Medulla oblongata (tissue), 1 donor: Measurements from ENCODE around the gene FAM193A.
"Not testable (repeated sequence)": the region's sequence is repeated elsewhere in the genome, so short reads cannot be mapped to it uniquely, and the experiment has no call there.

Experiments used
- DNase-seq: peaks from one replicate; pipeline ENCODE4 v3.0.0-alpha.2; 2015; ENCODE audit errors: extremely low spot score

FAM193A gene, protein sequence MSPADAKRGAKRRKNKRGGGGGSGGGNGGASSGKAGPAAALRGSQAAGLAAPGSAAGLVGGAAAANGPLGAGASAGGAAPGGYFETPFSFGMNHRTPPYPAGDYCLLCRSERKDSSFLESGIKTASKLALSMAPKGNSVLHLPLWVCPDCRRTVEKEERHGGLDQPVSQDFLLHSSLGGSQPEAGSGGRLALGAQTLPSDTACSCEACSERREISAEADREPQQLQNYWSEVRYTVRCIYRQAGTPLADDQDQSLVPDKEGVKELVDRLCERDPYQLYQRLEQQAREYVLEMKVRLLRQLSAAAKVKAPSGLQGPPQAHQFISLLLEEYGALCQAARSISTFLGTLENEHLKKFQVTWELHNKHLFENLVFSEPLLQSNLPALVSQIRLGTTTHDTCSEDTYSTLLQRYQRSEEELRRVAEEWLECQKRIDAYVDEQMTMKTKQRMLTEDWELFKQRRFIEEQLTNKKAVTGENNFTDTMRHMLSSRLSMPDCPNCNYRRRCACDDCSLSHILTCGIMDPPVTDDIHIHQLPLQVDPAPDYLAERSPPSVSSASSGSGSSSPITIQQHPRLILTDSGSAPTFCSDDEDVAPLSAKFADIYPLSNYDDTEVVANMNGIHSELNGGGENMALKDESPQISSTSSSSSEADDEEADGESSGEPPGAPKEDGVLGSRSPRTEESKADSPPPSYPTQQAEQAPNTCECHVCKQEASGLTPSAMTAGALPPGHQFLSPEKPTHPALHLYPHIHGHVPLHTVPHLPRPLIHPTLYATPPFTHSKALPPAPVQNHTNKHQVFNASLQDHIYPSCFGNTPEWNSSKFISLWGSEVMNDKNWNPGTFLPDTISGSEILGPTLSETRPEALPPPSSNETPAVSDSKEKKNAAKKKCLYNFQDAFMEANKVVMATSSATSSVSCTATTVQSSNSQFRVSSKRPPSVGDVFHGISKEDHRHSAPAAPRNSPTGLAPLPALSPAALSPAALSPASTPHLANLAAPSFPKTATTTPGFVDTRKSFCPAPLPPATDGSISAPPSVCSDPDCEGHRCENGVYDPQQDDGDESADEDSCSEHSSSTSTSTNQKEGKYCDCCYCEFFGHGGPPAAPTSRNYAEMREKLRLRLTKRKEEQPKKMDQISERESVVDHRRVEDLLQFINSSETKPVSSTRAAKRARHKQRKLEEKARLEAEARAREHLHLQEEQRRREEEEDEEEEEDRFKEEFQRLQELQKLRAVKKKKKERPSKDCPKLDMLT (N-terminal part only)

DNA sequence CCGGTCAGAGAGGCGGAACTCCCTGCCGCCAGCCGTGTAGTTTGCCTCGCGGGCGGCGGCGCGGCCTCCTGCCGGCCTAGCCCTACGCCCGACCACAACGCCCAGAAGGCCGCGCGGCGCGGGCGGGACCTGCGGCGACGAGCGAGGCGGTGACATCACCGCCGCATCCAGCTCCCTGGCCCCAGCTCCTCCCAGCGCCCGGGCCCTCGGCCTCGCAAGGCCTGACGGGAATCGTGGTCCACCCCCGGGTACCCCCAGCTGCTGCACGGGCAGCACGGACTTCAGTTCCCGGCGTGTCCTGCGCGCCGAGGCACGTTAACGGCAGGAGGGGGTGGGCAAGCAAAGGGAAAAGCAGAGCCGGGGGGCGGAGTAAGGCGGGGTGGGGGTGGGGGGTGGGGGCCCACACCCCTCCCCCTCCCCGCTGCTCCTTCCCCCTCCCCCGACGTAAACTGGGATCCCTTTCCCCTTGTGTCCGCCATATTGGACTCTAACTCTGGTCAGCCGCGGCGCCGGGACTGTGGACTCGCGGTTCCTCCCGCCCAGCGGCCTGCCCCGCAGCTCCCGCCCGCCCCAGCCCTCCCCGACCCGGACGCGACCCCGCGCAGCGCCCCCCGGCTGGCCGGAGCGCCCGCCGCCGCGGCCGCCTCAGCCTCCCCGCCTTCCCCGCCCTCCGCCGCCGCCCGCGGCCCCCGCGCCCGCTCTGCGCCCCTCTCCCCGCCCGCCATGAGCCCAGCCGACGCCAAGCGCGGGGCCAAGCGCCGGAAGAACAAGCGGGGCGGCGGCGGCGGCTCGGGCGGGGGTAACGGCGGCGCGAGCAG lies at the start of gene FAM193A:
Gene FAM193A, plus strand, starts transcription at position 455 of the 818 bp plus-strand sequence. Its CDS starts 269 bp downstream, at position 724.
- peak; percentile 99 for DNase-seq

DNA sequence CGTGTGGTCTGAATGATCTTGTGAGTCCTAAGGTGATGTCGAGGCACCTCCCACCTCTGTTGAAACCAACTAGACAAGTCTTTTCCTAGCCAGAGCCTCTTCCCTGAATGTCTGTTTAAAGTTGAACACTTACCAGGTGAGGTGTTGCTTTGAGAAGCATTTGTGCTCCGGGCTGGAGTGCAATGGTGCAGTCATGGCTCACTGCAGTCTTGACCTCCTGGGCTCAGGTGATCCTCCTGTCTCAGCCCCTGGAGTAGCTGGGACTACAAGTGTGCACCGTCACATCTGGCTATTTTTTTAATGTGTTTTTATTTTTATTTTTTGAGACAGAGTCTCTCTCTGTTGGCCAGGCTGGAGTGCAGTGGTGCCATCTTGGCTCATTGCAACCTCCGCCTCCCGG lies 49.5 kb upstream of the FAM193A start:
- DNase-seq, result no peak

DNA sequence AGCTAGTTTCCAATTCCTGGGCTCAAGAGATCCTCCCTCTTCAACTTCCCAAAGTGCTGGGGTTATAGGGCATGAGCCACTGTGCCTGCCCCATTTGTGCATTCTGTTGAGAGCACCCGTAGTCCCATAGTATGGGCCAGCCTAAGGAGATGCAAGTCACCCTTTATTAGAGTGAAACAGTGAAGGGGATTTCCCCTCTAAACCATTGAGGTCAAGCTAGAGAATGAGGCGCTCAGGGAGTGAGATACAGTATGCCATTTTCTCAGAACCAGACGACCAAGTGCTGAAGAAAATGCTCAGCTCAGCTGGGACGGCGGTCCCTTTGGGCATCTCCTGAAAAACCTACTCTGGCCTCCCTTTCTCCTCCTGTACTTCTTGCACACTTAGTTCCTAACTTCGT lies 48.8 kb upstream of the FAM193A start:
- DNase-seq, result no peak

DNA sequence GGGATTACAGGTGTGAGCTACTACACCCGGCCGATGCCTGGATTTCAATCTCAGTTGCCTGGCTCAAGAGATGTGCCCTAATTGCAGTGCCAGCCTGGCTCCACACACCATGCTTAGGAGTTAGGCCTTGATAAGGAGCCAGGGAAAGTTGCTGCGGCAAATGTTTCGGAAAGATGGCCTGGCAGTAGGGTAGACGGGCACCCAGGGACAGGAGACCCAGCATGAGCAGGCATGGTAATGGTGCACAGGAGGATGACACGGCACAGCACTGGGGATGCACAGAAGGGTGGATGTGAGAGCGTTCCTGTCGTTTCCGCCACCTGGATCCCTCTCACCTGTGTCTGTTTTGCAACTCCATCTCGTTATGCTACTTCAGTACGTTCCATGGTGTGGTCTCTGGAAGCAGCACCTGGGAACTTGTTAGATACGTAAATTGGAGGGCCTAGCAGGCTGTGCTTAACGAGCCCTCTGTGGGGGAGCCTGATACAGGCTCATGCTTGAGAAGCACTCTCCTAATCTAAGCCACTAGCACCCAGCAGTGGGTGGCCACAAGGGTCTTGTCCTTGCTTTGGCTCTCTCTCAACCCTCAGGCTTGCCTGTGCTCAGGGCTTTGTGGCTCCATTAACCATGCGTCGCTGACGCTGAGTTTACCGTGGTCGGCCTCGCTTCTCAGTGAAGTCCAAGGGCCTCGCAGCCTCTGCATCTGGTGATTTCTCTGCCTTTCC lies 47.2 kb upstream of the FAM193A start:
- no peak for DNase-seq

DNA sequence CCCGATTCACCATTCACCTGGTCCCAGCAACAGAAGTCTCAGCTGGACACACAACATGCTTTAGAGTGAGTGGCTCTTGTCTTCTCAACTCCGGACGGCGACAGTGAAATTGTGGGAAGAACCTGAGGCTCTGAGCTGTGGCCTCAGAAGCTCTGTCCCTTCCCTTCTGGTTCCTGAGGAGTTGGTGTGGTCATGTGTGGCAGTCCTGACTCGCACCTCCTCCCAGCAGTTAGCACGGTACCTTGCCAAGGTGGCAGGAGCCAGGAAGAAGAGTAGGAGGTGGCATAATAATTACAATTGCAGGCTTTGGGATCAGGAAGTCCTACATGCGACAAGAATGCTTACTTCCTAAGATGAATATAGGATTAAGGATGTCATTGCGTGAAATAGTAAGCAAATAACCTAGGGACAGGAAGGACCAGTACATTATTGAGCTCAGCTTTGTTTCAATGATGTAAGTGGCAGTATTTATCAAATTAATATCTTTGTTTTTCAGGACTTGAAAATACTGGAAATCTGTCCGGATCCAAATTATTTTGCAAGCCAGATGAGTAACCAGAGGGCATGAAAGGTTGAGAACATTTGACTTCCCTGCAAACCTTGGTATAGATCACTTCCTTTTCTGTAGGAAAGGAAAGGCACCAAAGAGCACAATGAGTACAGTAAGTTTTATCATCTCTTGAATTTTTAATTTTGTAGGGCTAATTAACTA lies 46.5 kb upstream of the FAM193A start:
- no peak for DNase-seq

DNA sequence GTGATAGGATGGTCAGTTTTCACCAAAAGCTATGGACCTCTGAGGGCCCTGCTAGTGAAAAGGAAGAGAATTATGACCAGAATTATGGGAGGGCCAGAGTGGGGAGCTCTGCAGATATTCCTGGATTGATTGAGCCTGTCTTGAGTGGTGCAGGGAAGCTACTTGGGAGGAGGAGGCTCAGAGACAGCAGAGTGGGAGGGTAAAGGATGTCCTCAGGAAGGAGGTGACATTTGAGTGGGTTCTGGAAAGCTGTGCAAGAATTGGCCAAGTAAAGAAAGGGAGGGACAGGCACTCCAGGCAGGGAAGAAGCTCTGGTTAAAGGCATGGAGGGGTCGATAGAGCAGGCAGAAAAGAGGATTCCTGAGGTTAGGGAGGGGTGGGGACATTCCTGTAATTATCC lies 43.5 kb upstream of the FAM193A start:
- no peak for DNase-seq

DNA sequence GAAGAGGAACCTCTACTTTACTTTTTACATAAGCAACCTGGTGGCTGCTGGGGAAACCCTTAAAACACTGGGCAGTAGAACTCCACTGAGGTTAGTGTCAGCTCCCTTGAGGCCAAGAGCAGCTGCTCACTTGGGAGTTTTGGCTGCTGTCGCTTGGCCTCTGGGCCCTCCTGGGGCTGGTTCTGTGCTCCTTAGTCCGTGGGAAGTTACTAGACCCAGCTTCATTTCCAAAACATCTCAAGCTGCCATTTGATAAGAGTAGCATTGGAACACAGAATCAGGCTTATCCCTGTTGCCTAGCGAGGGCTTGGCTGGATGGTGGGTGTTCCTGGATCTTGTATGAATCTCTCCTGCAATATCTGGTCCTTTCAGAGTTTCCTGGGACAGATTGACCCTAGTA lies 41.5 kb upstream of the FAM193A start:
- DNase-seq, result no peak

DNA sequence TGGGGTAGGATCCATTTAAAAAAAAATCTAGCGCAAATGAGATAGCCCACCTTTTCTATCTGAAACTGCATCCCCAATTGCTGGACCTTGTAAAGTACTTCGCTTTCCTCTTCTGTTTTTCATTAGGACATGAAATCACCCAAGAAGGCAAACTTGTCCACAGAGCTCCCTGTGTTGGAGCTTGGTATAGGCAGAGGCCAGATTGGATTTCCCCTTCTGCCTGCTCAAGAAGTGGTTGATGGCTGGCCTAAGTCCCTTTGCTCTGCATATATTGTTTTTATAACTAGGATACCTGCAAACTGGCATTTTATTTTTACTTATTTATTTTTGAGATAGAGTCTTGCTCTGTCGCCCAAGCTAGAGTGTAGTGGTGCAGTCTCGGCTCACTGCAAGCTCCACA lies 39.1 kb upstream of the FAM193A start:
- no peak for DNase-seq

DNA sequence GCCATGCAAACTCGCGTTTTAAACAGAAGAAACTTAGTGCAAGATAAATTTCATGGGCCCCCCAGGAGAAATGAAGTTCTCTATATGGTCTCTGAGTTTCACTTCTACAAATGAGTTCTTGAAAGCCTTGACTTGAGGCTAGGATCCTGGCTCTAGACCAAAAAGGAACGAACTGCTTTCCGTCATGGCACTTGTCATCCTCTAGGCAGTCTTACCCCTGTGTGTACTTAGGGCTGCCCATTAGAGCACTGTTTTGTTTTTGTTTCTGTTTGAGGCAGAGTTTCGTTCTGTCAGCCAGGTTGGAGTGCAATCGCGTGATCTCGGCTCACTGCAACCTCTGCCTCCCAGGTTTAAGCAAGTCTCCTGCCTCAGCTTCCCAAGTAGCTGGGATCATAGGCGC lies 38.5 kb upstream of the FAM193A start:
- peak; percentile 86 for DNase-seq

DNA sequence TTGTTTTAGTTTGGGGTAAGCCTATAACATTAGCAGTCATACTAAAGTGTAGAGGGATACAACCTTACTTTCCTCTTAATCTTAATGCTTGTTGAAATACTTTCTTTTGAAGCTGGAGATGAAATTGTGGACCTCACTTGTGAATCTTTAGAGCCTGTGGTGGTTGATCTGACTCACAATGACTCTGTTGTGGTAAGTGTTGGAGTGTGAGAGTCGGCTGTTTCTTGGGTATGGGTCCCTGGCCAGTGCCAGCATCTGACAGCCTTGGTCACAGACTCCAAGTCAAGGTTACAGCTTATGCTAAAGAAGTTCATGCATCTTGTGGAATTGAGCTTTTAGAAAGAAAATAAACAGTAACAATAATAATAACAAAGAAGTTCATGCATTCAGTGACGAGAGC lies 35.9 kb upstream of the FAM193A start:
- DNase-seq, result no peak

DNA sequence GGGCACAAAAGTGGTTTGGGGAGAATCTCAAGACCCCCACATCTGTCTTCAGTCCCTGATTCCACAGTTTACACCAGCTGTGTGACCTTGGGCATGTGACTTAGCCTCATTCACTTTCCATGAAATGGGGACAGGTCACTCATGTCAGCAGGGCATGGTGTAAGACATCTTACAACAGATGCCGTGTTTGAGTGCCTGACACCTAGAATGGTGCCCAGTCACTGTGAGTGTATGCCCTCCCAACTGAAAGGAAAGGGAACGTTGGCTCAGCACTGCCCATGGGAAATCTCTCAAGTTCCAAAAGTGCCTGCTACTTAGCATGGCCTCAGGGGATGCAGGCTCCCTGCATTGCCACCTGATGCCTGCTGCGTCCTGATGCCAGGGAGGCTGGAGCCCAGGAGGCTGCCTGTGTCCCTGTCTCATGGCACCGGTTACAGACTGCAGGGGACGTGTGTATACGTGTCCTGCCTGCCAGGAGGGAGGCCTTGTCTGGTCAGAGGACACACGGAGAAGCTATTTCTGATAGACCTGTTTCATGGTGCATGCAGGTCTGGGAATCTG lies 35.3 kb upstream of the FAM193A start:
- no peak for DNase-seq

DNA sequence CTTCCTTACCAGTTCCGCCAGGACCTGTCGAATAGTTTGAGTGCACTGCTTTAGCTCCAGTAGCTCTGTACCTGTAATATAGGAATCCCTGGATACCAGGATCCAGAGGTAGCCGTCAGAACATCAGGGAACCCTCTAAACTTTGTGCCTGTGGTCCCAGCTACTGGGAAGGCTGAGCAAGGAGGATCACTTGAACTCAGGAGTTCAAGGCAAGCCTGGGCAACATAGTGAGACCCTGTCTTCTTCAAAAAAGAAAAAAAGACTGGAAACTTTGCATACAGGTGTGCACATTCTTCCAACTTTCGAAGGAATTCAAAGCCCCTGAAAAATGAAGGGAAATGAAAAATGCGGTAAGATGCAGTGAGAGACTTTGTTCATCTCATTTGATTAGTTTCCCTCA lies 32.6 kb upstream of the FAM193A start:
- no peak for DNase-seq

DNA sequence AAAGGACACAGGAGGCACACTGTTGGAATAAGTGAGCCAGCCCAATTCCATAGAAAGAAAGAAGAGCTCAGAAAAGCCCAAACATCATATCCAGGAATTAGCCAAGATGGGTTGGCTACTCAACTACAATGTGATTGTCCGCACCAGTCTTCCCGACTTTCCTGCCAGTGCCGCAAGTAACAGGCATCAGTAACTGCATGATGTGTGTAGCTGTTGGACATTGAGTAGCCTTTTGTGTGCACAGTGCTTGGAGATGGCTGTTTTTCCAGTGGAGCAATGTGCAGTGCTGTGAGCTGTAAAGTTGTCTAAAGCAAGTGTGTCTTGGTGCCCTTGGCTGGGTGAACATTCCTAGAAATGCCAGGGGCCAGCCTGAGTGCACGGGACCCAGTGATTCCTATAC lies 29.2 kb upstream of the FAM193A start:
- DNase-seq, result no peak

DNA sequence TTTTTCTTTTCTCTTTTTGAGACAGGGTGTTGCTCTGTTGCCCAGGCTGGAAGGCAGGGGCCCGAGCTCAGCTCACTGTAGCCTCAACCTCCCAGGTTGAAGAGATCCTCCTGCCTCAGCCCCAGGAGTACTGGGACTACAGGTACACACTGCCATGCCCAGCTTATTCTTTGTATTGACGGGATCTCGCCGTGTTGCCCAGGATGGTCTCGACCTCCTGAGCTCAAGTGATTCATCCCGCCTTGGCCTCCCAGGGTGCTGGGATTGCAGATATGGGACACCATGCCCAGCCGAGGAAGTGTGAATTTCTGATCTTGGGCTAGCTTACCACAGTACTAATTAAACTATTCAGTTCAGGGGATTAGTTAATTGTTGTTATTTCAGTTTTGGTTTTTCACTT lies 28.6 kb upstream of the FAM193A start:
- DNase-seq, result no peak

DNA sequence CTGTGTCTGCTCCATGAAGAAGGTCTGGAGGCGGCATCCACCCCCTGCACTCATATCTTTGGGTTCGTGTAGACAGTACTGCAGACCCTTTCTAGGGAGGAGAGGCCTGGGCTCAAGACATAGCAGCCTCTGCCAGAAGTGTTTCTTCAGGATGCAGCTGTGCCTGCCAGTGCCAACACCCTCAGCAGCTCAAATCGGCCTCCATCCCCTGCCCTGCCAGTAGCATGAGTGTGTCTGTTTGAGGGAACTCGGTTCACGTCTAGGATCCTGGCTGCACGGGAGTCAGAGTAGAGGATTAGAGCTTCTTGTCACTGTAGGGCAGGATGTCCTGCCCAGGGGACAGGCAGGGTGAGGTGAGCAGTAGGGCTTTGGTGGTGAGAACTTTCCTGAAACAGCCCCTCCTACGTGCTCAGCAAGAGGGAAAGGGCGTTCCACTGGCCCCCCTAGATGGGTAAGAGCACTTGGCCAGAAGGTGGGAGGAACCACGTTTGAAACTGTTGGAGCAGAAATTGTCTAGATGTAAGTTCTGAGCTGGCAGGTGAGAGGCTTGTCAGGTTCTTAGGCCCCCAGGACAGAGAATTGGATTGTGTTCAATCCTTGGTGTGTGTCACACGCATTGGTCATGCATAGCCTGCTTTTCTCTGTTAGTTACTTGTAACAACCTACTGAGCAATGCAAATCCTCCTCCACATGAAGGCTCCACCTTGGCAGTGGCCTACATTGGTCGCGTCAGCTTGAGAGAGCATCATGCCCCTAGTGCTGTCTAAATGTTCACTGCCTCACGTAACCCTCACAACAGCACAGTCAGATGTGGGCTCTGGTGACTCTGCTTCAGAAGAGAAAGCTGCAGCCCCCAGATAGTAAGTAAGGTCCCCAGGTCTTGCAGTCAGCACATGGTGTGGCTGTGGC lies 25.8 kb upstream of the FAM193A start:
- DNase-seq, result no peak

DNA sequence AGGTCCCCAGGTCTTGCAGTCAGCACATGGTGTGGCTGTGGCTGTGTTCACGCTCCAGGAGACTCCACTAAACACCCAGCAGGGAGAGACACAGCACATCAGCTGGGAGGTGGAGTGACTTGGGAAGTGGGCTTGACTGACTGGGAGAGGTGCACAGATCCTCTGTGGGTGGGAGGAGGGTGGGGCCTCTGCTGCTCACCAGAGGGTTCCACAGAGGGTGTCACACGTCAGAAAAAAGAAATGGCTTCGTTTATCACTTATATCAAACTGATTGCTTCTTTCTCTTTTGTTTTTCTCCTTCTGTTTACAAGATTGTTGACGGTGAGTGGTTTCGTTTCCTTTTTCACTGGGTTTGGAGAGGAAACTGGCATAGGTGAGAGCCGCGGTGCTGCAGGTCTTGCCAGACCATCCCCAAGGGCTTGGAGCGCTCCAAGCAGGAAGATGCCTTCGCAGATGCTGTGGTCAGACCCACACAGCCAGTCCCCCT lies 24.8 kb upstream of the FAM193A start:
- no peak for DNase-seq

DNA sequence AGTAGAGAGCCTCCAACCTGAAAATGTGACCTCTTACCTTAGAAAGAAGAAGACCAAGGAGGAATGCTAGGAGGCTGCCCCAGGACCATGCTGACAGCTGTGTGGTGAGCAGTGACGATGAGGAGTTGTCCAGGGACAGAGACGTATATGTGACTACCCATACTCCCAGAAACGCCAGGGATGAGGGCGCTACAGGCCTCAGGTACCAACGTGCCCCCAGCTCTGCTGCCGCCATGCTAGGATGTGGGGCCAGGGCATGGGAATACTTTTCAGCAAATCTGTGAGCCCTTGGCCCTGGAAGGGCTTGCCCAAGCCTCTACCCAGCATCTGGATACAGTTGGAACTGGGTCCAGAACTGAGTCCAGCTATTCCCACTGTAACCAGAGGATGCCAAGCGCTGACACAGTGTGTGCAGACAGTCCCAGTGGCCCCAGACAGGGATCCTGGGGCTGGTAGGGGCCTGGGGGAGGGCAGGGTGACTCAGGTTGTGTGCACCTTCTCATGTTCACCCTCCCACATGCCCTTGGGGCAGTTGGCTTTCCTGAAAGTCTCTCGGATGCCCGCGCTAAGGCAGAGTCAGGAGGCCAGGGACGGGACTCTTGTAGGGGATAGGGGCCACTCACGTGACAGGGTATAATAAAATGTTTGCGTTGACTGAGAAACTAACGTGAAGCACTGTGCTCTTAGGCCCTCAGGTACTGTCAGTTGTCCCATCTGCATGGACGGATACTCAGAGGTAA lies 23.9 kb upstream of the FAM193A start:
- DNase-seq, result no peak

DNA sequence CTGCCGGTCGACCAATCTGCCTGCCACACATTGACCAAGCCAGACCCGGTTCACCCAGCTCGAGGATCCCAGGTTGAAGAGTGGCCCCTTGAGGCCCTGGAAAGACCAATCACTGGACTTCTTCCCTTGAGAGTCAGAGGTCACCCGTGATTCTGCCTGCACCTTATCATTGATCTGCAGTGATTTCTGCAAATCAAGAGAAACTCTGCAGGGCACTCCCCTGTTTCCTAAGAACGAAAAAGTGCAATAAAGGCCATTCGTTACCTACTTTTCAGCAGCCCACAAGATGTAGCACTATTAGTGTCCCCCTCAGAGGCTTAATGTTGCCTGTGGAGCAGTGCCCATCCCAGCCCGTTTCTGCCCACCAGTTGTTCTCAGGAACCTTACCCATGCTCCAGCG lies 22.3 kb upstream of the FAM193A start:
- DNase-seq, result not testable (repeated sequence)
